ENCODE results near the gene UCK1.

- TF ChIP-seq CTCF (IDR thresholded peaks at IDR 0.05; ENCODE audit: insufficient read depth, low read length, poor library complexity, severe bottlenecking) (no peak), EZH2phosphoT487 (conservative IDR thresholded peaks at IDR 0.05; ENCODE audit: low read length) (no peak)
Measured at GRCh38 chr9:131562032-131562959, 31.2 kb upstream of the UCK1 start.
